PC-9 (cell line): ENCODE data around the gene HAO2. TPM values are rescaled to one million over a fixed set of nuclear protein-coding genes. Genes with fewer than 3 reads are reported as not detected.

Source experiments
- BruUV-seq: library from RNA; stranded (reverse); fragments of 400-500 nt; replicated peaks from 2 replicates; lab custom pipeline; 2021; lab: Mats Ljungman, UMichigan
- CTCF ChIA-PET: fragments of 300-600 bp; sonication (Branson Sonifier 250); formaldehyde crosslinking; loops from one replicate; lab custom pipeline; 2022; ENCODE audit warnings: antibody characterized with exemption; lab: Charles Lee
- POLR2A ChIA-PET: fragments of 300-600 bp; sonication (Branson Sonifier 250); formaldehyde crosslinking; loops from one replicate; lab custom pipeline; 2022; ENCODE audit warnings: antibody characterized with exemption; ENCODE audit not compliant: unreplicated experiment; lab: Charles Lee
- DNase-seq, 2 experiments: peaks; one replicate each; pipeline versions ENCODE4 v3.0.0 to v3.0.0-alpha.2; 2015 to 2022; ENCODE audit warnings: mixed read lengths in 1 of 2
- H2AFZ ChIP-seq: fragments of 200-600 bp; sonication (generic); 2 replicates; pipeline ENCODE4 v1.8.1; 2017; ENCODE audit warnings: antibody characterized with exemption
- H3F3A ChIP-seq: fragments of 200-600 bp; sonication (generic); 2 replicates; pipeline ENCODE4 v1.8.1; 2017; ENCODE audit warnings: antibody characterized with exemption, mild to moderate bottlenecking, low read depth; ENCODE audit not compliant: insufficient read depth
- H3K27ac ChIP-seq: fragments of 200-600 bp; sonication (generic); 2 replicates; pipeline ENCODE4 v1.6.1; 2016; ENCODE audit warnings: mixed run types
- H3K27me3 ChIP-seq: fragments of 200-600 bp; sonication (generic); 2 replicates; pipeline ENCODE4 v1.6.1; 2016; ENCODE audit warnings: low read depth, mixed run types; ENCODE audit not compliant: insufficient read depth
- H3K36me3 ChIP-seq: fragments of 200-600 bp; sonication (generic); 2 replicates; pipeline ENCODE4 v1.6.1; 2016; ENCODE audit warnings: low read depth, mixed run types
- H3K4me1 ChIP-seq: fragments of 200-600 bp; sonication (generic); replicated peaks from 2 replicates; pipeline ENCODE4 v1.6.1; 2016; ENCODE audit warnings: mixed run types; ENCODE audit not compliant: insufficient read depth
- H3K4me2 ChIP-seq: fragments of 200-600 bp; sonication (generic); 2 replicates; pipeline ENCODE4 v1.6.1; 2017; ENCODE audit warnings: mixed run types
- H3K4me3 ChIP-seq: fragments of 200-600 bp; sonication (generic); 2 replicates; pipeline ENCODE4 v1.6.1; 2016; ENCODE audit warnings: mixed run types
- H3K79me2 ChIP-seq: fragments of 200-600 bp; sonication (generic); 2 replicates; pipeline ENCODE4 v1.6.1; 2017; ENCODE audit warnings: low read depth, mixed run types
- H3K9me2 ChIP-seq: fragments of 200-600 bp; sonication (generic); 2 replicates; pipeline ENCODE4 v1.8.1; 2017; ENCODE audit warnings: mild to moderate bottlenecking; ENCODE audit not compliant: insufficient read depth
- H3K9me3 ChIP-seq: fragments of 200-600 bp; sonication (generic); 2 replicates; pipeline ENCODE4 v1.8.1; 2016; ENCODE audit warnings: low read depth; ENCODE audit not compliant: insufficient read depth
- H4K20me1 ChIP-seq: fragments of 200-600 bp; sonication (generic); 2 replicates; pipeline ENCODE4 v1.8.1; 2017; ENCODE audit not compliant: insufficient read depth
- CTCF ChIP-seq: fragments of 200-600 bp; sonication (generic); conservative IDR thresholded peaks from 2 replicates; pipeline ENCODE4 v1.6.1; 2017; ENCODE audit warnings: mixed run types, antibody characterized with exemption, mild to moderate bottlenecking, moderate library complexity
- EZH2 ChIP-seq: fragments of 200-600 bp; sonication (generic); IDR thresholded peaks from 2 replicates; pipeline ENCODE4 v1.8.0; 2017; ENCODE audit warnings: antibody characterized with exemption, low read depth
- intact Hi-C: fragments of 100-400 bp; cut with micrococcal nuclease; formaldehyde crosslinking; loops from one replicate; pipeline ENCODE4 v1.10.0; 2022; ENCODE audit not compliant: unreplicated experiment
- total RNA-seq: library from RNA; stranded (reverse); gene quantifications from 2 replicates; pipeline ENCODE4 v1.2.3, GENCODE V29; 2021

Gene HAO2
- total RNA-seq, 1 experiment from 2014 or later: not detected

- ChIA-PET CTCF (no interaction called here), POLR2A (no interaction called here)
- no peaks in the 10 kb centered on the region for H3K79me2 ChIP-seq
- no peak overlapping the region for H3K4me2 ChIP-seq
- H3K27me3 ChIP-seq: no peaks in the 10 kb centered on the region; the same call in 1 of the 2 replicates
- no peaks in the 10 kb centered on the region for H3K4me1 ChIP-seq
- no peaks in the 10 kb centered on the region for H4K20me1 ChIP-seq
- no peak overlapping the region for H3K4me3 ChIP-seq
- H3K9me3 ChIP-seq: no peaks in the 10 kb centered on the region
- H3F3A ChIP-seq: no peaks in the 10 kb centered on the region
- H2AFZ ChIP-seq: no peak overlapping the region
- DNase-seq: no peak
- intact Hi-C loops: no loop called here
- H3K36me3 ChIP-seq: no peaks in the 10 kb centered on the region
- H3K9me2 ChIP-seq: no peaks in the 10 kb centered on the region
- no peak for TF ChIP-seq EZH2
- no peak for TF ChIP-seq CTCF
- BruUV-seq: no TSS peak
- H3K27ac ChIP-seq: no peak overlapping the region
Observed at GRCh38 chr1:119353836-119354235, 14.7 kb upstream of the HAO2 start.

GRCh38 chr1:119358636-119359035 lies 9.9 kb upstream of the HAO2 start:
- TF ChIP-seq CTCF (no peak), EZH2 (no peak)
- Histone ChIP-seq H3K27ac (no peak overlapping the region), H3F3A (no peaks in the 10 kb centered on the region), H4K20me1 (no peaks in the 10 kb centered on the region), H3K27me3 (no peaks in the 10 kb centered on the region), H3K4me3 (no peak overlapping the region), H3K4me2 (no peak overlapping the region), H3K36me3 (no peaks in the 10 kb centered on the region), H3K79me2 (no peaks in the 10 kb centered on the region), H3K9me2 (no peaks in the 10 kb centered on the region), H2AFZ (no peak overlapping the region), H3K9me3 (no peaks in the 10 kb centered on the region), H3K4me1 (no peaks in the 10 kb centered on the region)
- CTCF ChIA-PET: no interaction called here
- no peak for DNase-seq
- intact Hi-C loops: no loop called here
- no TSS peak for BruUV-seq
- POLR2A ChIA-PET: no interaction called here

- intact Hi-C loops: no loop called here
- DNase-seq: no peak
- no peak overlapping the region for H3K4me2 ChIP-seq
- ChIA-PET CTCF (no interaction called here), POLR2A (no interaction called here)
- TF ChIP-seq CTCF (no peak), EZH2 (no peak)
- H3F3A ChIP-seq: no peaks in the 10 kb centered on the region
- H2AFZ ChIP-seq: no peak overlapping the region
- no peaks in the 10 kb centered on the region for H3K27me3 ChIP-seq
- H3K4me3 ChIP-seq: no peak overlapping the region
- no peak overlapping the region for H3K27ac ChIP-seq
- BruUV-seq: no TSS peak
- no peaks in the 10 kb centered on the region for H3K36me3 ChIP-seq
- no peaks in the 10 kb centered on the region for H3K4me1 ChIP-seq
- H3K9me2 ChIP-seq: no peaks in the 10 kb centered on the region
- no peaks in the 10 kb centered on the region for H4K20me1 ChIP-seq
- H3K9me3 ChIP-seq: no peaks in the 10 kb centered on the region
- H3K79me2 ChIP-seq: no peaks in the 10 kb centered on the region
Observed at GRCh38 chr1:119359730-119360129, 8.9 kb upstream of the HAO2 start.
